Renal pelvis (tissue), 12 donors: Measurements from ENCODE around the gene CCDC40. TPM values are rescaled to one million over a fixed set of nuclear protein-coding genes. Genes with fewer than 3 reads are reported as not detected.
"Not testable (repeated sequence)": the region's sequence is repeated elsewhere in the genome, so short reads cannot be mapped to it uniquely, and the experiment has no call there.

ENCODE experiments used
- DNase-seq: peaks from one replicate; pipeline ENCODE4 v3.0.0-alpha.2; 2013
- long read RNA-seq, 16 experiments: transcript quantifications; one replicate each; lab custom pipeline, GENCODE V29; 2026
- polyA plus RNA-seq, 3 donors: library from polyadenylated mRNA; unstranded; fragments of 120-200 nt; gene quantifications; one replicate each; pipeline ENCODE4 v1.2.1, GENCODE V29; 2013; ENCODE audit not compliant: insufficient read length in 3 of 3

The CCDC40 gene, protein sequence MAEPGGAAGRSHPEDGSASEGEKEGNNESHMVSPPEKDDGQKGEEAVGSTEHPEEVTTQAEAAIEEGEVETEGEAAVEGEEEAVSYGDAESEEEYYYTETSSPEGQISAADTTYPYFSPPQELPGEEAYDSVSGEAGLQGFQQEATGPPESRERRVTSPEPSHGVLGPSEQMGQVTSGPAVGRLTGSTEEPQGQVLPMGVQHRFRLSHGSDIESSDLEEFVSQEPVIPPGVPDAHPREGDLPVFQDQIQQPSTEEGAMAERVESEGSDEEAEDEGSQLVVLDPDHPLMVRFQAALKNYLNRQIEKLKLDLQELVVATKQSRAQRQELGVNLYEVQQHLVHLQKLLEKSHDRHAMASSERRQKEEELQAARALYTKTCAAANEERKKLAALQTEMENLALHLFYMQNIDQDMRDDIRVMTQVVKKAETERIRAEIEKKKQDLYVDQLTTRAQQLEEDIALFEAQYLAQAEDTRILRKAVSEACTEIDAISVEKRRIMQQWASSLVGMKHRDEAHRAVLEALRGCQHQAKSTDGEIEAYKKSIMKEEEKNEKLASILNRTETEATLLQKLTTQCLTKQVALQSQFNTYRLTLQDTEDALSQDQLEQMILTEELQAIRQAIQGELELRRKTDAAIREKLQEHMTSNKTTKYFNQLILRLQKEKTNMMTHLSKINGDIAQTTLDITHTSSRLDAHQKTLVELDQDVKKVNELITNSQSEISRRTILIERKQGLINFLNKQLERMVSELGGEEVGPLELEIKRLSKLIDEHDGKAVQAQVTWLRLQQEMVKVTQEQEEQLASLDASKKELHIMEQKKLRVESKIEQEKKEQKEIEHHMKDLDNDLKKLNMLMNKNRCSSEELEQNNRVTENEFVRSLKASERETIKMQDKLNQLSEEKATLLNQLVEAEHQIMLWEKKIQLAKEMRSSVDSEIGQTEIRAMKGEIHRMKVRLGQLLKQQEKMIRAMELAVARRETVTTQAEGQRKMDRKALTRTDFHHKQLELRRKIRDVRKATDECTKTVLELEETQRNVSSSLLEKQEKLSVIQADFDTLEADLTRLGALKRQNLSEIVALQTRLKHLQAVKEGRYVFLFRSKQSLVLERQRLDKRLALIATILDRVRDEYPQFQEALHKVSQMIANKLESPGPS
- 10 to 100 TPM; 10.9 to 22.2 (median 18.2) TPM for polyA plus RNA-seq
- long read RNA-seq, donor 1, result 0 reads
- long read RNA-seq, donor 2, result 0 reads
- long read RNA-seq, donor 3, result 0 reads
- long read RNA-seq, donor 4, result 0 reads
- long read RNA-seq, donor 5, partial matches to known transcripts, result 0 of 1 reads
- long read RNA-seq, donor 5, other reads (novel, unspliced or antisense), result 0 of 1 reads
- long read RNA-seq, donor 6, full-length matches to known transcripts, result 3 of 3 reads
- long read RNA-seq, donor 6, partial matches to known transcripts, result 0 of 3 reads
- long read RNA-seq, donor 6, other reads (novel, unspliced or antisense), result 0 of 3 reads
- long read RNA-seq, donor 7, result 0 reads
- long read RNA-seq, donor 8, result 0 reads
- long read RNA-seq, donor 9, partial matches to known transcripts, result 0 of 3 reads
- long read RNA-seq, donor 9, other reads (novel, unspliced or antisense), result 0 of 3 reads
- long read RNA-seq, donor 10, result 0 reads
- long read RNA-seq, donor 11, partial matches to known transcripts, result 0 of 1 reads
- long read RNA-seq, donor 11, other reads (novel, unspliced or antisense), result 0 of 1 reads
- long read RNA-seq, donor 12, partial matches to known transcripts, result 0 of 2 reads
- long read RNA-seq, donor 12, other reads (novel, unspliced or antisense), result 0 of 2 reads
- long read RNA-seq, donor 13, partial matches to known transcripts, result 0 of 2 reads
- long read RNA-seq, donor 13, other reads (novel, unspliced or antisense), result 0 of 2 reads
- long read RNA-seq, donor 14, result 0 reads
- long read RNA-seq, donor 15, result 0 reads
- long read RNA-seq, donor 16, partial matches to known transcripts, result 0 of 1 reads
- long read RNA-seq, donor 16, other reads (novel, unspliced or antisense), result 0 of 1 reads

GRCh38 chr17:80035937-80036714, at the start of gene CCDC40:
TSS of gene CCDC40 (plus strand) at chr17:80036642. CDS start at chr17:80036663, 21 bp downstream.
- peak; percentile 82 for DNase-seq

- no peak for DNase-seq
These were observed 49.1 kb upstream of the CCDC40 start for GRCh38 chr17:79987187-79987934.

DNA sequence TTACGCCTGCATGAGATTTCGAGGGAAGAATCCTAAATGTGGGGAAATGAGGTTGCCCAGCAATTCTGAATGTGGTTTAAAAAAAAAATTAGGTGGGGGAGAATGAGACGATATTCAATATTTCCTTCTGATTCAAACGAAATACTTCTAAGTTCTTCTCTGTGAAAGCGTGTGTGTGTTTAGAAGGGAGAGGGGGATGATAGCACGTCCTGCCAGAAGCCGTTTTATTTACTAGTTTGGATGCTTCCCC, 48.6 kb upstream of the CCDC40 start:
- no peak for DNase-seq

DNA sequence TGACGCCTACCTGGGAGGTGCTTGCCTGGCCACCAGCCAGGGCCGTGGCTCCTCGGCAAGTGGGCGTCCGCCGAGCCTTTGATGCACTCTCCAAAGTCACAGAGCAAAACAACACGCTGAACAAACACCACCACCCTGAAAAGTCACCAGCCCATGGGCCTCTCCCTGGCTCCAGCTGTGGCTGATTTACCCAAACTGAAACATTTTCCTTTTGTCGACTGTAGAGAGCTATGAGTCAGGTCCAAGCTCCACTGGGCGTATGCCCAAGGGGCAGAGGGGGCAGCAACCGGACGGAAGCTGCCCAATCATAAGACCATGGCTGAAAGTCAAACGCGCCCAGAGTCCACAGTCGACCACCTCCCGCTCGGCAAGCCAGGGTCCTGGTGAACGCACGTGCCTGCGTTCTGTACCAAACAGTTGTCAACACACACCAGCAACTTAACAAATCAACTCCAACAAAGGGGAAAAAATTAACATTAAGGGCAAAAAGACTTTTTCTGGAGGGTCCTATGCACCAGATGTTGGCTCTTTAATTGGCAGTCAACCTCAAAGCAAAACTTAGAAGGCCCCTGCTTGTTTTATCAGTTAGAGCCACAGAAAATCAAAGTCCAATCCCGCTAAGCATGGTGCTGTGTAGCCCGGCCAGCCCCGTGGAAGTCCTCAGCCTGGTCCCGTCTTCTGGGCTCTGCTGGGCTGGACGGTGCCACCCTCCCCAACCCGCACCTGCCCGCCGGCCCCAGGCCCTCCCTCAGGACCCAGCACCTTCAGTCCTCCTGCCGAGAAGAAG, 48.1 kb upstream of the CCDC40 start:
- DNase-seq, result no peak

- no peak for DNase-seq
These were observed 47.2 kb upstream of the CCDC40 start for GRCh38 chr17:79989106-79989835.

- no peak for DNase-seq
These were observed 46.3 kb upstream of the CCDC40 start for GRCh38 chr17:79990051-79990592.

DNA sequence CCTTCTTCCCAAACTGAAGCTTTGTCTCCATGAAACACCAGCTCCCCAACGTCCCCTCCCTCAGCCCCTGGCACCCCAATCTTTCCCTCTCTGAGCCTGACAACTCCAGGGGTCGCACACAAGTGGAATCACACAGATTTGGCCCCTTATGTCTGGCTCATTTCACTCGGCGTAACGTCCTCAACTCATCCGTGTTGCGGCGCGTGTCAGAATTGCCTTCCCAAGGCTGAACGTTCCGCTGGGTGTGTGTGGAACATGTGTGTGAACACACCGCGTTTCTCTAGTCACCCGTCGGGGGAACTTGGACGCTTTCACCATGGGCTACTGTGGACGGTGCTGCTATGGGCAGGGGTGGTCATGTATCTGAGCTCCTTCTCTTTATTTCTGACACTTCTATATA, 45.7 kb upstream of the CCDC40 start:
- DNase-seq, result no peak

GRCh38 chr17:79991140-79991923, 45.1 kb upstream of the CCDC40 start:
- no peak for DNase-seq

GRCh38 chr17:79991924-79992648, 44.4 kb upstream of the CCDC40 start:
- no peak for DNase-seq

DNA sequence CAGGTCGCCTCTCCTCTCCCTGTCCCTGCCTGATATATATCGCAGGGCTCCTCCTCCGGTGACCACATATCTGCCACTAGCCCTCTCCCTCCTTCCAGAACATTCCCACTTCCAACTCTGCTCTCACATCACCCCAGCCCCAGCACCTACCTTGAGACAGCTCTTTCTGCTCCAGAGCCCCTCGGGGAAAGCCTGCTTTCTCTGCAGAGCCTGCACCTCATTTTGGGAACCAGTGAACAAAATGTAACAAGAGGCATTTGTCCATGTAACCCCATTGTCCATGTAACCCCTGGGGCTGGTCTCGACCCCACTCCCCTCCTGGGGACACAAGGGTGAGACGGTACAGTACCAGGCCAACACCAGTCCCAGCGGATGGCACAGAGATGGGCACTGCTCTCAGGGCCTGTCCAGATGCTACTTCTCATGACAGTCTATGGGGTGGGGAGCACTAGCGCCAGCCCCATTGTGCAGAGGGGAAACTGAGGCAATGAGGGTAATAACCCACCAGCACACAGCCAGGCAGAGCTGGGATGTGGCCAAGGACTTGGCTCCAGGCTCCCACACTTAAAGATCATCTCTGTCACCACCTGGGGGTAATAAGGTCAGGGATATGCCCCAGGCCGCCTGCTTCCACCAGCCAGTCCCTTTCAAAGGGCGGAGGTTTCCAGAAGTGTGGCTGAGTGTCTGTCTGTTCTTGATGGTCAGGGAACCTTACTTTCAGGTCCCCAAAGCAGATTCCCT, 43.6 kb upstream of the CCDC40 start:
- no peak for DNase-seq

DNA sequence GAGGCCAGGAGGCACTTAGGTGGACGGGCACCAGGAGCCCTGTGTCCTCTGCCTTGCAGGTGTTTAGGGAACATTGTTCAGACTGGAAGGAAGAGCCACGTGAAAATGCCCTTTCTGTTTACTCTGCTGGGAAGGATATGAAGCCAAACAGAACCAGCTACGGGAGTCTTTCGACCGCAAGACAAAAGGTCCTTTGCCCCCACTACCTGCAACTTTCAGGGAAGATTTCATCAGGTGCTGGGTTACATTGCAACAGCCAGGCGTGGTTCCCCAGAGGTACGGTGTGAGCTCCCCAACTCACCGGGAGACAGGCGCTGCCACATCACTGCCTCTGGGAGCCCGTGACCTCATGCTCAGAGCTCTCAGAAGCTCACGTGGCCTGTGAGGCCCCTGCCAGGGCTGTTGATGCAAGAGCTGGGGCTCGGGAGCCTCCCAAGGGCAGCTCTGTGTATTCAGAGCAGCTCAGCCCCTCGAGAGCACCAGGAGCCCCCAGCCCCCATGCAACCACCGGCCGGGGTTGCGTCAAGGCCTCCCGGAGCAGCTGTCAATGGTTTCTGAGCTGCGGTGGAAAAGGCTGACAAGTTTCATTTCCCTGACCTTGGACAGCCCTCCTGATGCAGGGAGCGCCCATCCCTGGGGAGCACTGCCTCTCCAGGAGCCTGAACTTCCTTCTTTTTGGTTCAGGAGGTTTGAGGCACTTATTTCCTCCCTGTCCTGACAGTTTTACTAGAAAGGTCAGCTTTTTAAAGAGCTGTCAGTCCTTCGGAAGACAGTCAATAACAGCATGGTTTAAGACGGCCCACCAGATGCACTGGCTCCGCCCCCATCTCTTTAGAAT, 42.8 kb upstream of the CCDC40 start:
- DNase-seq, result no peak

DNA sequence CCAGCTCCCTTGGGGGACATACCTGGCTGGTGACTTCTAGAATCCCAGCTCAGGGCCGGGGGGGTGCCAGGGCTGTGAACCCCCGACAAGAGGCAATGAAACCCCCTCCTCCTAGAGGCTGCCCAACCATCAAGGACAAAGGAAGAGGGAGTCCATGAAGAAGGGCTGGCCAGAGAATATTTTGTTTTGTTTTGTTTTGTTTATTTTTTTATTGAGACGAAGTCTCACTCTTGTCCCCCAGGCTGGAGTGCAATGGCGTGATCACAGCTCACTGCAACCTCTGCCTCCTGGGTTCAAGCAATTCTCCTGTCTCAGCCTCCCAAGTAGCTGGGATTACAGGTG, 42.2 kb upstream of the CCDC40 start:
- DNase-seq, result not testable (repeated sequence)

DNA sequence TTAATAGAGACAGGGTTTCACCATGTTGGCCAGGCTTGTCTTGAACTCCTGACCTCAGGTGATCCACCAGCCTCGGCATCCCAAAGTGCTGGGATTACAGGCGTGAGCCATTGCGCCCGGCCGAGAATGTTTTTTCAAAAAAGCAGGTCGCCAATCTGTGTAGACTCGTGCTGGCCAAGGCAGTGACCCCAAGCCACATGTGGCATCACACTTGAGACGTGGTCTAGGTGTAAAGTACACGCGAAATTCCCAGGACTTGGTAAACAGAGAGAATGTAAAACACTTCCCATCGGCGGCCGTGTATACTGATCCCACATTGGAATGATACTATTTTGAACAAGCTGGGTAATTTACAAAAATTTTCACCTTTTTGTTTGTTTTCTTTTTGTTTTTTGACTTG, 41.8 kb upstream of the CCDC40 start:
- DNase-seq, result no peak

DNA sequence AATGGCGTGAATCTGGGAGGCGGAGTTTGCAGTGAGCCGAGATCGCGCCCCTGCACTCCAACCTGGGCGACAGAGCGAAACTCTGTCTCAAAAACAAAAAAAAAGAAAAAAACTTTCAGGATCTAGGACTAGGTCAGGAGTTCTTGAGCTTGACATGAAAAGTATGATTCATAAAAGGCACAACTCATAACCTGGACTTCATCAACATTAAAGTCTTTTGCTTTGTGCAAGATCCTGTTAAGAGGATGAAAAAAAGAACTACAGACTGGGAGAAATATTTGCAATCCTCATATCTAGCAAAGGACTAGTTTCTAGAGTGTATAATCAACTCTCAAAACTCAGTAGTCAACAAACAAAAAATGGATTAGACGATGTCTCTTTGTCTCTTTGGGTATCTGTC, 40.7 kb upstream of the CCDC40 start:
- DNase-seq, result no peak
